Lower leg skin (tissue), 3 donors: ENCODE data around the gene SRD5A1.

Experiments used
- POLR2A ChIP-seq, 2 donors: fragments of 450-650 bp; IDR thresholded peaks; one replicate each; pipeline ENCODE4 v1.6.1; 2016 to 2017; ENCODE audit warnings: antibody characterized with exemption in 2 of 2, mild to moderate bottlenecking in 1 of 2, moderate library complexity in 1 of 2
- TF ChIP-seq, protein P1 (sequence below), 3 donors: fragments of 450-650 bp; IDR thresholded peaks; one replicate each; pipeline ENCODE4 v1.5.1; 2016; ENCODE audit warnings: antibody characterized with exemption in 3 of 3, mild to moderate bottlenecking in 3 of 3, moderate library complexity in 2 of 3

DNA sequence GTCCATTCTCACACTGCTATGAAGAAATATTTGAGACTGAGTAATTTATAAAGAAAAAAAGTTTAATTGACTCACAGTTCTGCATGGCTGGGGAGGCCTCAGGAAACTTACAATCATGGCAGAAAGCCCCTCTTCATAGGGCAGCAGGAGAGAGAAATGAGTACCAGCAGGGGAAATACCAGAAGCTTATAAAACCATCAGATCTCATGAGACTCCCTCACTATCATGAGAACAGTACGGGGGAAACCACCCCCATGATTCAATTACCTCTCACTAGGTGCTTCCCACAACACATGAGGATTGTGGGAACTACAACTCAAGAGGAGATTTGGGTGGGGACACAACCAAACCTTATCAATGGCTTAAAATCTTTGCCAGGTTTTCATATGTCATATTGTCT lies 59.7 kb downstream of the SRD5A1 start:
- TF ChIP-seq, protein P1, sequence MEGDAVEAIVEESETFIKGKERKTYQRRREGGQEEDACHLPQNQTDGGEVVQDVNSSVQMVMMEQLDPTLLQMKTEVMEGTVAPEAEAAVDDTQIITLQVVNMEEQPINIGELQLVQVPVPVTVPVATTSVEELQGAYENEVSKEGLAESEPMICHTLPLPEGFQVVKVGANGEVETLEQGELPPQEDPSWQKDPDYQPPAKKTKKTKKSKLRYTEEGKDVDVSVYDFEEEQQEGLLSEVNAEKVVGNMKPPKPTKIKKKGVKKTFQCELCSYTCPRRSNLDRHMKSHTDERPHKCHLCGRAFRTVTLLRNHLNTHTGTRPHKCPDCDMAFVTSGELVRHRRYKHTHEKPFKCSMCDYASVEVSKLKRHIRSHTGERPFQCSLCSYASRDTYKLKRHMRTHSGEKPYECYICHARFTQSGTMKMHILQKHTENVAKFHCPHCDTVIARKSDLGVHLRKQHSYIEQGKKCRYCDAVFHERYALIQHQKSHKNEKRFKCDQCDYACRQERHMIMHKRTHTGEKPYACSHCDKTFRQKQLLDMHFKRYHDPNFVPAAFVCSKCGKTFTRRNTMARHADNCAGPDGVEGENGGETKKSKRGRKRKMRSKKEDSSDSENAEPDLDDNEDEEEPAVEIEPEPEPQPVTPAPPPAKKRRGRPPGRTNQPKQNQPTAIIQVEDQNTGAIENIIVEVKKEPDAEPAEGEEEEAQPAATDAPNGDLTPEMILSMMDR (IDR thresholded peaks at IDR 0.05) = no peak
- TF ChIP-seq POLR2A (IDR thresholded peaks at IDR 0.05) = no peak
